CD4-positive, alpha-beta T cell treated with Interleukin-15 for 4 hours (primary cell): ENCODE measurements around the gene KLRK1.
"Not testable (repeated sequence)": the region's sequence is repeated elsewhere in the genome, so short reads cannot be mapped to it uniquely, and the experiment has no call there.

ENCODE experiments used
- DNase-seq: peaks from one replicate; pipeline ENCODE4 v3.0.0-alpha.2; 2020; ENCODE audit warnings: low spot score

Gene KLRK1

GRCh38 chr12:10362828-10363657 is 26.8 kb downstream of the KLRK1 start:
- DNase-seq = no peak

GRCh38 chr12:10362325-10362724 is 27.5 kb downstream of the KLRK1 start:
- no peak for DNase-seq

GRCh38 chr12:10361622-10362021 is 28.2 kb downstream of the KLRK1 start:
- no peak for DNase-seq

- no peak for DNase-seq
These were observed 28.8 kb downstream of the KLRK1 start for GRCh38 chr12:10361084-10361483.

GRCh38 chr12:10358969-10359368 is 30.9 kb downstream of the KLRK1 start:
- DNase-seq = no peak

GRCh38 chr12:10358131-10358530 is 31.7 kb downstream of the KLRK1 start:
- no peak for DNase-seq

- DNase-seq = no peak
These were observed 35.3 kb downstream of the KLRK1 start for GRCh38 chr12:10354502-10354901.

GRCh38 chr12:10354071-10354470 is 35.8 kb downstream of the KLRK1 start:
- DNase-seq = no peak

- DNase-seq = not testable (repeated sequence)
These were observed 38.4 kb downstream of the KLRK1 start for GRCh38 chr12:10351457-10351856.

- no peak for DNase-seq
These were observed 47.8 kb downstream of the KLRK1 start for GRCh38 chr12:10341892-10342509.

GRCh38 chr12:10340946-10341345 is 48.9 kb downstream of the KLRK1 start:
- not testable (repeated sequence) for DNase-seq

GRCh38 chr12:10339053-10339840 is 50.6 kb downstream of the KLRK1 start:
- DNase-seq = no peak

GRCh38 chr12:10338470-10338869 is 51.4 kb downstream of the KLRK1 start:
- DNase-seq = not testable (repeated sequence)

GRCh38 chr12:10336196-10336595 is 53.6 kb downstream of the KLRK1 start:
- DNase-seq = not testable (repeated sequence)

- DNase-seq = peak; percentile 34
These were observed 58.1 kb downstream of the KLRK1 start for GRCh38 chr12:10331642-10332239.

GRCh38 chr12:10328691-10329090 is 61.1 kb downstream of the KLRK1 start:
- not testable (repeated sequence) for DNase-seq
